Raji (cell line): ENCODE results near the gene ENKUR.

Experiments used
- POLR2A ChIP-seq: IDR thresholded peaks from 2 replicates; pipeline ENCODE4 v1.6.1; 2011; ENCODE audit warnings: low read depth, low read length, control low read depth; ENCODE audit not compliant: insufficient read depth

Gene ENKUR

DNA sequence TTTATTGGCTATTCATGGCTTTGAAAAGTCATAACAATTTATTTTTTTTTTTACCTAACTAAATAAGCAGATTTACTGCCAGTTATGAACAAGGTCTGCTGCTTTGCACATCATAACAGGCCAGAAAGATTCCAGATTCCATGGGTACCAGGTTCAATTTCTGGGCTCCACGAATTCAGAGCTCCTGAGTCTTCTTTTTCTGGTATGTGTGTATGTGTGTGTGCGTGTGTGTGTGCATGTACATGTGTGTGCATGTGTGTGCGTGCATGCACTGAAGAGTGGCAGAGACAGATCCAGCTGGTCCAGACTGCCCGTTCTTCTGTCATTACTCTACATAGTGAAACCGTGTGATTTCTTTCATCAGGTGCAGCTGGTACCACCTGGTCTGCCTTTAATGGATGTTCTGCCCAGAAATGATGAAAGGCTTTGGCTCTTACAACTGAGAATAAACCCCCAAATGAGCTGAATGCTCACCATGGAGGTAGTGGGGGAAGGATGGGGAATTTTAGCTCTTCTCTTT is 48.9 kb downstream of the ENKUR start:
- TF ChIP-seq POLR2A = no peak

DNA sequence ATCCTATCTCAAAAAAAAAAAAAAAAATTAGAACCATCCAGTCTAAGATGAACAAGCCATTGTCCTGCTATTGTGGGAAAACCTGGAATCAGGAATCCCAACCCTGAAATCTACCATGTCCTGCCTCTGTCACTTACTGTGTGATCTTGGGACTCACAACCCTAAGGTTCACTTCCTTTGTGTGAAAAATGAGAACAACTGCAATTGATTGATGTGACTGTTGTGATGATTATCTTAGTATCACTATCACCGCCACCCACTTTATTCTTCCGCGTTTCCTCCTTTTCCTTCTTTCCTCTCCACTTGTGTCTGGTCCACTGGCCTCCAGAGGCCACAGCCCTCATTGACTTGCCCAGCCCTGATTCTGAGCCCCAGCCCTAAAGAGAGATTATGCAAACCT is 50.9 kb downstream of the ENKUR start:
- no peak for TF ChIP-seq POLR2A

DNA sequence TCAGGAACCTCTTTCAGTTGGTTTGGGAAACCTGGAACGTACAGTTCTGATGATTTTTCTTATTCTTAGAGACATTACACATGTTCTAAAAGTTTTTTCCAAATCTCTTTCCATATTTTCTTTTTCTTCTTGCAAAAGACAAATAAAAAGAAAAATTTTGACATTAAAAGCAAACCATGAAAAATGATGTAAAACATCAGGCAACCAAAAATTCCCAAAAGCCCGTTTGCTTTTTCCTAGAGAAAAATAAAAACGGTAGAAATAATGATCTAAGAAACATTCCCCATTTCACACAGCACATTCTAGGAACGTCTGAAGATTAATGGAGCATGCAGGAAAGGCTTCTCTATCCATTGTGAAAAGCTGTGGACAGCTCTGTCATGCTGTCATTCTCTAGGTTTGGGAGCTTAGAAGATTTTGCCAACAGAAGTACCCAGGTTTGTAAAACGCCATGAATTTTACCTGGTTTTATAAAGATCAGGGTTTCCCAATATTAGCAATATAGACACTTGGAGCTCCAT is 52.4 kb downstream of the ENKUR start:
- no peak for TF ChIP-seq POLR2A

DNA sequence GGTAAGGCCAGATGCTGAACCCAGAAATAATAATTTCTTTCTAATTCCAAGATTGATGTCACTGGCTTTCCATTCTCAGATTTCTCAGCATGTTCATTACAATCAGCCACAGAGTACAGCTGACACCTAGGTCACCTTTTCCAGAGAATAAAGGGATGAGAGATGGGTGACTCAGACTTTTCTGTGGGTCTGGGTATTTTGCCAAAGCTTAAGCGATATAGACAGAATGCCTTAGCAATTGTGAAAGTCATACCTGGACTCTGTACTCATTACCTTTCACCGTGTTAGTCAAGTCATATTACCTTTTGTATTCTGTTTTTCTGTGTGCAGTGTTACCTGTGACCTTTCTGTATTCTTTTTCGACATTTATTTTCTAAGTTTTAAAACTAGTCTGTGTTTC is 53.0 kb downstream of the ENKUR start:
- TF ChIP-seq POLR2A = no peak

DNA sequence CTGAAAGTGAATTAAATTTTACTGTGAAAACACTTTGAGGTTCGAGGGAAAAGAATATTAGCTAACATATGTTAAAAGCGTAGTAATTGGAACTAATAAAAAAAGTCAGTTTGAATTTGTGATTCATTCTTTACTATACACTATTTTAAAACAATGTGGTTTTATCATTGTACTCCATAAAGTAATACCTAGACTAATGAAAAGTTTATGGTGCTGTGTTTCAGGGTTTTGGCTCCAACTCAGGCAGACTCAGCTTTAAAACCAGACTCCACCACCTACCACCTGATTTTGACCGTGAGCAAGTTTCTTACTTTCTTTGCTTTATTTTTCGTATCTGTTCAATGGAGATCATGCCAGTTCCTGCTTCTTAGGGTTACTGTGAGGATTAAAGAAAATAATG is 54.4 kb downstream of the ENKUR start:
- TF ChIP-seq POLR2A = no peak

DNA sequence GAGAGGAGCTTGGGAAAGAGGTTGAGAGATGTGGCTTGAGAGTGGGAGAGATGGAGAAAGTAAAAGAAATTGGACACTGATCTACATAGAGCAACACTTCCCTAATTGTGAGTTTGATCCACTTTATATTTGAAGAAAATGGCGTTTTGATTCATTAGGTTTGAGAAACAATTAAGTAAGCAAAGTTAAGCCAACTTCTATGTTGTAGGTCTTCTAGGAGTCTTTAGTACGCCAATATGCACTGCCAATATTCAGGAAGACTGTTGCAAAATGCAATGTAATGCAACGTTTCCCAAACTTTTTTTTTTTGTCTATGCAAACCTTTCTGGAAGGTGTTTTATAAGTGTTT is 56.6 kb downstream of the ENKUR start:
- no peak for TF ChIP-seq POLR2A

DNA sequence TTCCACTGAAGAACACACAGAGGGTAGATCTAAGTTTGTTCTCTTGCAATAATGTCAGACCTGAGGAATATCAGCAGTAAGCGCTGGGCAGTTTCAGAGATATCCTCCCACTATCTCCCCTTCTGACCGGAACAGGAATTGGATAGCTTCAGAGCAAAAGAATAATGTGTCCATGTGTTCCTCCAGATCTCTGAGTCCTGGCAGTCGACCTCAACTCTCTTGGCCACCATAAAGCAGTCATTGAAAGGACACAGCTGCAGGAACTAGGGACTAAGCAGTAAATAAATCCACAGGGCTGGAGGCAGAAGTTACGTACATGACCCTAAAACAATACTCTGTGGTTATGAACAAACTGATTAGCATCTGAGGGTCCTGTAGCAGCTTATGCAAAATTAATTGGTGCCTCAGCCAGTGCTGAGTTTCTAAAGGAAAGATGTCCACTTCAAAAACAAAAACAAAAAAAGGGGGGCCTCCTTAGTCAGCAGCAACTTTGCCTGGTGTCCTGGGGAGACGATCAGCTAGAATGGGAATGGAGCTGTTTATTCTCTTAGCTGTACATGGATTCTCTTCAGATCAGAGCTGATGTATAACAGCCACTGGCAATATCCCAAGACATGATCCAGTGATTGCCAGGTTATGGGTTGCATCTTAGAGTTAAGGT is 57.1 kb downstream of the ENKUR start:
- no peak for TF ChIP-seq POLR2A

DNA sequence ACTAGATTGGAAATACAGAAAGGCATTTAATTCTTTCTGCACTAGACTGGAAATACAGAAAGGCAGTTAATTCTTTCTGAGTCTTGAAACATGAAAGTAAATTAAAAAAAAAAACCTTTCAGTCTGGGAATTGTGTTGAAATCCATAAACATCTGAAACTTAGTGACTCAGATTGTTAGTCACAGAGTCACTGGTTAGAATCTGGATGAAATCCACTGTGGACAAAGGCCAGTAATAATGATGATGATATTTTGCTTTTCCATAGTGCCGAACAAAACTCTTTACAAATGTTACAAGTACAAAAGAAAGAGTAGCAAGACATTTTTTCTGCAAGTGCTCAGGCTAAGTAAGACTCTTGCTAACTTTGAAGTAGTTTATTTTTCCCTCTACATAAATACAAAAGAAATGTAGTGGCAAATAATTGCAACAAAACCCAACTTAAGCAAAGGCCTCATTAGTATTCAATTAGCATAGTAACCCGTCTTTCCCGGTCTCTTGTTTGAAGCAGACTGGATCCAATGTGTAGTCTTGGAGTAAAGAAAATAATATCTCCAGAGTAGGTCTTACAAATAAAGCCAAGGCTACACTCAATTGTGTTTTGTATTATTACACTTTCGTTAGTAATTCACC is 57.8 kb downstream of the ENKUR start:
- TF ChIP-seq POLR2A = no peak

DNA sequence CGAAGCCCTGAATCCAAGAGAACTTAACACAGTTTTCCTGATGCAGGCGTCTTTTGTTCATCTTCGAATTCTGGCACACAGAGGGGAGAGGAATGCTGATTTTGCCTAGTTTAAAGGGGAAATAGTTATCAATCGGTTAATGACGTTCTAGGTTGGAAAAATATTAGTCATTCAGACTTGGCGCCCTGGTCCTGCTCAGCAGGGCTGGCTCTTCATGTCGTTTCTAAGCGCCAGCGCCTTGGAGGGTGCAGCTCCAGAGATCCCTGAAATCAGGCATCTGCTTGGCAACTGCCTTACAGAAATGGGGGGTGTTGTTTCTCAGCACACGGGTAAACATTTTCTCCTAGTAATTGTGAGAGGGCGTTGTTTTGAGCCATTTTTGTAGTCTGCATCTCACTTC is 62.3 kb downstream of the ENKUR start:
- TF ChIP-seq POLR2A = no peak

DNA sequence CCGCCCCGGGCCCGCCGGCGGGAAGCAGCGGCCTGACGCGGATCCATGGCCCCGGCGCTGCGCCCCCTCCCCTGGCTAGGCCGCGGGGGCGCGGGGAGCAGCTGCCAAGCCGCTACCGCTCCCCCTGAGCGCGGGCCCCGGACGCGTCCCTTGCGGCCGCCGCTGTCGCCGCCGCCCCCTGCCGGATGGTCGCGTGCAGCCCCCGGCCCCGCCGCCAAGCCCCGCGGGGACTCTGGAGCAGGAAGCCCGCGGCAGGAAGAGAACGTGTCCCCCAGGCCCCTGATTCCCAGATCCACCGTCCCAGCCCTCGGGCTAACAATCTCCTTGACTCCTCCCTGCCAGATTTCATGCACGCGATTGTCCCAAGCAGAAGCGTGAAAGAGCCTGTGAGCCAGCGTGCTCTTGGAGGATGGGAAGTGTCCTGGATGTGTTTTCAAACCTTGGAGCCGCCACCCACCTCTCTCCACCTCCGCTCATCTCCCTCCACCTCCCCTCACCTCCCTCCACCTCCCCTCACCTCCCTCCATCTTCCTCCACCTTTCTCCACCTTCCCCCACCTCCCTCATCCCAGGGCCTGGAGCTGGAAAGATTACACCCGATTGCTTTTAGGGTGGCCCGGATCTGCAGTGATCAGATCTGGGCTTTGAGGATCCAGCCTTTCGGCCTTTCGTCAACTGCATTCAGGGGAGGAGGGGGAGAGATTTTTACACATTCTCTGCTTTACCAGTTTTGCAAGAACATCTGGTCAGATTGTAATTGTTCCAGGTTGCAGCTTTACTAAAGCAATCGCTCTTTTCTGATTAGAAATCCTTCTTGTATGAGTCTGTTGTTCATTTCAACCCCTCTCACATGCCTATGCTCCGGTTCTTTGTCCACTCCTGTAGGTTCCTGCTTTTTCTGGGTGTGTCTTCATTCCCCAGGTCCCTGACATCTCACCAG is 63.0 kb downstream of the ENKUR start:
- no peak for TF ChIP-seq POLR2A

DNA sequence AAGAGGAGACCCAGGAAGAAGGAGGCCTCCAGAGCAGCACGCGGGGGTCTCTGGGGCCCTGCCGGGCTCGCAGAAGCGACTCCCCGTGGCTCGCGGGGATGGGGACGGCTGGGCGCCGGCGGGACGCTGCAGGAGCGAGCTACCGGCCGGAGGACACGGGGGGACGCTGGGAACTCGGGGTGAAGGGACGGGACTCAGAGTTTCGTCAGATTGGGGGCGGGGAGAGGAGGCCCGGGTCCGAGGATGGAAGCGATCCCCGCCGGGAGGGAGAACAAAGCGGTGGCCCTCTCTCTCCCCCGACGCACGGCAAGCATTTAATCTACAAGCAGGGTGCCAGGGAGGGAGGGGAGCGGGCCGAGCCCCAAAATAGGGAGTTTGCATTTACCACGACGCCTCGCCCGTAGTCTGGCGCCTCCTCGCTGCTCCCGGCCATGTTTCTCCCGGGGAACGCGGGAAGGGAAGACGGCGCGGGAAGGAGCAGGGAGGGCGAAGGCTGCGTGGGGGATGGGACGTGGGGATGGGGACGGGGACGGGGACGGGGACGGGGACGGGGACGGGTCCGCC is 63.7 kb downstream of the ENKUR start, which contains the start of gene PRTFDC1:
TSS of gene PRTFDC1 (minus strand) at position 464 of the 564 bp plus-strand sequence. CDS start at position 433, 31 bp downstream.
- no peak for TF ChIP-seq POLR2A

DNA sequence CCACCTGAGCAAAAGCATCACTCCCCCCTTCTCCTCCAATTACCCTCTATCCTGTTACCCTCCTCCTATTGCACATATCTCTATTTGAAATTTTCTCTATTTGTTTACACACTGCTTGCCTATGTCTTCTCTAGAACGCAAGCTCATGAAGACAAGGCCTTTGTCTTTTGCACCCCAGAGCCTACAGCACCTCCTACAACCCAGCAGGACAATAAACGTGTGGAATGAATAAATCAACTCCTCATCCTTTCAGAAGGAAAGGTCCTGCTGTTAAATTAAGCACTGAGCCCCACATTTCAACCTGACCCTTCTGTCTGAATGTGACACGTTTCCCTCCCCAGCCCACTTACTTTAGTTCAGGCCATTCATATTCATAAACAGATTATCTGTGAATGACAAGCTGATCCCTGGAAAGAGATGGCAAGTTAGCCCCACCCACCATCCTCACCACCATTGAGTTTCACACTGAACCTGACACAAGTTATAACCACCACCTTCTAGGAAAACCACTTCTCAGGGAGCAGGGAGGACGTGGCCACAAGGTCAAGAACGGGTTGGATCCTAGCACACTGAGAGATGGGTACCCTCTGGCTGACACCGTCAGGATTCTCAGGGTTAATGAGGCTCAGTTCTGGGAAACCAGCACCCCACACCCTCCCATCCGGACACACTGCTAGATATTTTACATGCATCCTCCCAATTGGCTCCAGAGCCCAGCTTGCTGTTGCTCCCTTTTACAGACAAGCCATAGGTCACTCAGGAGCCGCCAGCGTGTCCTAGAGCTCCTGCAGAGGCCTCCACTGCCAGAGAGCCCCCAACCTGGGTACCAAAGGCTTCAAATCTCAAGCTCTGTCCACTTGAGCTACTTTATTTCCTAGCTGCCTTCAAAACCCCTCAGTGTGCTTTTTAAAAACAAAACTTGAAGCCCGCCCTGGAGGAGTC is 64.5 kb downstream of the ENKUR start:
- TF ChIP-seq POLR2A = no peak

DNA sequence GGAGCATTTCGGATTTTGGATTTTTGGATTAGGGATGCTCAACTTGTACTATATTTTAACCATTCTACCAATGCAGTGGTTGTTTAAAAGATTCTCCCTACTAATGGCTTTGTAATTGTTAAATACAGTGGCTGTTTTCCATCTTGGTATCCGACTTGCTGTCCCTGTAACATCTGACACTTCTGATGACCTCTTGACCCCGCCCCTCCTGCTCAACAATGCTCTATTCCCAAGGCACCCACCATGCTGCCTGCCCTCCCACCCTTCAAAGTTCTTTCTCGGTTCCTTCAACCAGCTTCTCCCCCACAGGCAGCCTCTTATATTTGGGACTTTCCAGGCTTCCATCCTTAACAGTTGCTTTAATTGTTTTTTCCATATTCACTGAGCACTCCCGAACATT is 65.5 kb downstream of the ENKUR start:
- TF ChIP-seq POLR2A = no peak

DNA sequence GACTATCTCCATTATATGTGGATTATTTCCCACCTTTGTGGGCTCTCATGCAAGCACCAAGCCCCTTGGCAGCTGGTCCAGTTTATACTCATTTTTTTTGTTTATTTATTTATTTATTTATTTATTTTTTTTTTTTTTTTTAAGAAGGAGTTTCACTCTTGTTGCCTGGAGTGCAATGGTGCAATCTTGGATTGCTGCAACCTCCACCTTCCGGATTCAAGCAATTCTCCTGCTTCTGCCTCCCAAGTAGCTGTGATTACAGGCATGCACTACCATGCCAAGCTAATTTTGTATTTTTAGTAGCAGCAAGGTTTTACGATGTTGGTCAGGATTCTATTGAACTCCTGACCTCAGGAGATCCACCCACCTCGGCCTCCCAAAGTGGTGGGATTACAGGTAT is 66.3 kb downstream of the ENKUR start:
- no peak for TF ChIP-seq POLR2A
